OCI-LY3 (cell line): ENCODE measurements around the gene CYTIP.

Experiments used
- CTCF ChIP-seq: fragments of 200-600, 300-600 bp; sonication (generic); IDR thresholded peaks from 2 replicates; pipeline ENCODE4 v1.5.1; 2014; ENCODE audit warnings: antibody characterized with exemption, low read length, low read depth
- EZH2phosphoT487 ChIP-seq: fragments of 200-600 bp; shearing (Covaris generic); IDR thresholded peaks from 2 replicates; pipeline ENCODE4 v1.6.1; 2018; ENCODE audit warnings: antibody characterized with exemption, mixed run types, low read depth

GRCh38 chr2:157469726-157470125 lies 25.8 kb upstream of the CYTIP start:
- TF ChIP-seq EZH2phosphoT487: no peak
- TF ChIP-seq CTCF: no peak
